HepG2 (cell line): Measurements from ENCODE around the gene HS2ST1. TPM values are rescaled to one million over a fixed set of nuclear protein-coding genes. Genes with fewer than 3 reads are reported as not detected.
"Not testable (repeated sequence)": the region's sequence is repeated elsewhere in the genome, so short reads cannot be mapped to it uniquely, and the experiment has no call there.

ENCODE experiments used
- ATAC-seq: fragments of 200-7000 bp; cut with Tn5 transposase; 3 replicates; pipeline ENCODE4 v1.9.1; 2020; ENCODE audit warnings: mild to moderate bottlenecking, moderate library complexity
- BruUV-seq: library from RNA; stranded (reverse); fragments of 400-500 nt; replicated peaks from 2 replicates; lab custom pipeline; 2021; lab: Mats Ljungman, UMichigan
- CTCF ChIA-PET: fragments of 300-600 bp; formaldehyde crosslinking; extraction: SDS; loops from one replicate; lab custom pipeline; 2021; ENCODE audit warnings: low total read pairs, inconsistent platforms, low intra/inter-chr PET ratio; lab: Yijun Ruan, JAX
- POLR2A ChIA-PET: fragments of 350-600 bp; sonication (Branson Sonifier 250); formaldehyde crosslinking; loops from one replicate; lab custom pipeline; 2020; ENCODE audit warnings: antibody characterized with exemption, inconsistent platforms; lab: Yijun Ruan, JAX
- DNase-seq: peaks from one replicate; pipeline ENCODE4 v3.0.0-alpha.2; 2015; ENCODE audit warnings: low spot score
- FAIRE-seq: peaks from 3 replicates; lab custom pipeline; 2011; peaks lifted over from hg19 to GRCh38; lab: Jason Lieb, UNC
- H2AFZ ChIP-seq: one replicate; pipeline ENCODE4 v1.6.1; 2011; ENCODE audit warnings: low read length, inconsistent platforms
- H3K27ac ChIP-seq: fragments of 300-600 bp; 3 replicates; pipeline ENCODE4 v1.8.0; 2011; ENCODE audit warnings: mixed run types, mild to moderate bottlenecking, mixed read lengths, low read length, inconsistent platforms; ENCODE audit not compliant: insufficient read depth; ENCODE audit errors: extremely low read length
- H3K27me3 ChIP-seq, 2 experiments: fragments of 200-600 bp in 1 of 2; 2 replicates in 1 of 2; 3 replicates in 1 of 2; pipeline versions ENCODE4 v1.6.0 to v1.8.0; 2011; ENCODE audit warnings: low read length in 2 of 2, mild to moderate bottlenecking in 2 of 2, moderate library complexity in 2 of 2, inconsistent platforms in 1 of 2; ENCODE audit not compliant: insufficient read depth in 2 of 2, control insufficient read depth in 1 of 2
- H3K36me3 ChIP-seq, 2 experiments: fragments of 200-600 bp in 1 of 2; replicated peaks in 1 of 2; 2 replicates in 1 of 2; 3 replicates in 1 of 2; pipeline versions ENCODE4 v1.5.1 to v1.8.0; 2011; ENCODE audit warnings: low read length in 2 of 2, inconsistent platforms in 1 of 2; ENCODE audit not compliant: insufficient read depth in 2 of 2, control insufficient read depth in 1 of 2
- H3K4me1 ChIP-seq: 2 replicates; pipeline ENCODE4 v1.5.1; 2012; ENCODE audit warnings: low read length, inconsistent platforms; ENCODE audit not compliant: insufficient read depth
- H3K4me2 ChIP-seq: 2 replicates; pipeline ENCODE4 v1.6.0; 2011; ENCODE audit warnings: low read depth, low read length, inconsistent platforms
- H3K4me3 ChIP-seq, 3 experiments: fragments of 200-600 bp in 1 of 3; sonication (generic), shearing (Covaris generic) in 1 of 3; replicated peaks in 1 of 3; 2 replicates each; pipeline ENCODE4 v1.5.1; 2011 to 2016; ENCODE audit warnings: low read length in 3 of 3, inconsistent platforms in 2 of 3, low read depth in 2 of 3, mild to moderate bottlenecking in 2 of 3, control low read depth in 1 of 3, mixed read lengths in 1 of 3; ENCODE audit not compliant: insufficient read depth in 1 of 3
- H3K79me2 ChIP-seq: one replicate; pipeline ENCODE4 v1.6.1; 2011; ENCODE audit warnings: low read length, inconsistent platforms; ENCODE audit not compliant: insufficient read depth
- H3K9ac ChIP-seq: 2 replicates; pipeline ENCODE4 v1.6.0; 2011; ENCODE audit warnings: mild to moderate bottlenecking, low read depth, low read length, inconsistent platforms; ENCODE audit not compliant: insufficient read depth
- H3K9me3 ChIP-seq: 2 replicates; pipeline ENCODE4 v1.5.1; 2012; ENCODE audit warnings: mild to moderate bottlenecking, low read length
- H4K20me1 ChIP-seq: 2 replicates; pipeline ENCODE4 v1.6.0; 2011; ENCODE audit warnings: inconsistent platforms, mild to moderate bottlenecking, low read length, moderate library complexity; ENCODE audit not compliant: insufficient read depth
- GATAD2A ChIP-seq: IDR thresholded peaks from 2 replicates; pipeline ENCODE4 v1.6.1; 2016
- NR2C2 ChIP-seq: sonication (generic); formaldehyde crosslinking; IDR thresholded peaks from 2 replicates; pipeline ENCODE4 v1.4.0; 2020; ENCODE audit warnings: missing genetic modification reagents, mild to moderate bottlenecking, moderate library complexity, borderline replicate concordance
- PLRG1 ChIP-seq: fragments of 450-650 bp; conservative IDR thresholded peaks from 2 replicates; pipeline ENCODE4 v1.6.1; 2016
- SKI ChIP-seq: fragments of 450-650 bp; IDR thresholded peaks from one replicate; pipeline ENCODE4 v1.6.1; 2018; ENCODE audit warnings: mild to moderate bottlenecking; ENCODE audit not compliant: partially characterized antibody
- SNRNP70 ChIP-seq: fragments of 200-400 bp; formaldehyde crosslinking; IDR thresholded peaks from 2 replicates; pipeline ENCODE4 v1.6.1; 2017; ENCODE audit warnings: mild to moderate bottlenecking, low read depth, low read length, moderate library complexity
- ZMYM4 ChIP-seq: sonication (generic); formaldehyde crosslinking; IDR thresholded peaks from 2 replicates; pipeline ENCODE4 v1.8.1; 2023; ENCODE audit warnings: mild to moderate bottlenecking, missing genetic modification reagents
- ZNF766 ChIP-seq: sonication (generic); formaldehyde crosslinking; IDR thresholded peaks from 2 replicates; pipeline ENCODE4 v1.5.0; 2020; ENCODE audit warnings: missing genetic modification reagents, borderline replicate concordance
- WGBS: methylation state at CpG from one replicate; pipeline ENCODE4 v1.1.6; 2017; ENCODE audit warnings: low lambda C conversion rate; 5-methylcytosine and 5-hydroxymethylcytosine counted together
- in situ Hi-C: cut with HindIII; loops from 2 replicates; pipeline ENCODE4 v1.10.0; 2017; ENCODE audit warnings: low pct_unique_long_range_greater_than_20kb; ENCODE audit not compliant: extremely low pct_ligation_motif_present
- intact Hi-C: fragments of 100-400 bp; cut with micrococcal nuclease; formaldehyde crosslinking; loops from one replicate; pipeline ENCODE4 v1.10.0; 2022; ENCODE audit not compliant: unreplicated experiment
- polyA plus RNA-seq, 8 experiments: library from polyadenylated mRNA; depleted of rRNA in 3 of 8; stranded (reverse) in 7 of 8; unstranded in 1 of 8; fragments of >200 nt; fragmentation: Illumina TruSeq in 4 of 8; extraction: Trizol in 4 of 8; gene quantifications; 2 replicates each; pipeline versions ENCODE4 v1.2.1 to v1.2.3, GENCODE V29; 2011 to 2016; ENCODE audit warnings: low read depth in 4 of 8, missing spikeins in 1 of 8, mixed read lengths in 1 of 8; ENCODE audit not compliant: insufficient read depth in 1 of 8
- total RNA-seq, 5 experiments: library from RNA; depleted of rRNA; stranded (reverse); fragments of >200 nt; fragmentation: Illumina TruSeq; extraction: Trizol; gene quantifications; 2 replicates each; pipeline ENCODE4 v1.2.3, GENCODE V29; 2016; ENCODE audit warnings: low read depth in 1 of 5
- TF ChIP-seq, protein P1 (sequence below): IDR thresholded peaks from 2 replicates; pipeline ENCODE4 v1.6.1; 2016; ENCODE audit warnings: missing genetic modification reagents, missing compliant biosample characterization
- TF ChIP-seq, protein P2 (sequence below): sonication (generic); formaldehyde crosslinking; IDR thresholded peaks from 2 replicates; pipeline ENCODE4 v1.4.0; 2020; ENCODE audit warnings: missing genetic modification reagents
- TF ChIP-seq, protein P3 (sequence below): sonication (generic); formaldehyde crosslinking; IDR thresholded peaks from 2 replicates; pipeline ENCODE4 v1.8.0; 2022; ENCODE audit warnings: missing genetic modification reagents, low read depth, mild to moderate bottlenecking, borderline replicate concordance

The HS2ST1 gene
- total and polyA plus RNA-seq, 2 of the 13 experiments (the other 11 are each of a cell fraction or from before 2014, with no cell fraction given) = 22.1 to 58.7 TPM

DNA sequence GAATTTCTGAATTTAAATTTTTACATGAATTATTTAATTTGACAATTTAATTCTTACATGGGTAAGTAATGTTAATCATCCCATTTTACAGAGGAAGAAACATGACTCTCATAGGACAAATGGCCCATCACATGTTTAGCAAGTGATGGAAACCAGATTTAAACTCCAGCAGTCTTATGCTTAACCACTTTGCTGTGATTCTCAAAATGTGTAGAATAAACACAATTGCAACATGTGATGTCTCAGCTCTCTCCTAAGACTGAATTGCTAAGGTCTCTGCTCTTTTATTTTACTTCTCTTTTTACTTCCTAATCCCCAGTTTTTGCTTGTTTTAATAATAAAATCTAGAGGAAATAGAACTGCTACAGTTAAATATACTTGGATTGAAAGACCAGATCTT lies 42.8 kb downstream of the HS2ST1 start:
- Histone ChIP-seq H3K9me3 (no peaks in the 10 kb centered on the region), H3K9ac (no peak overlapping the region), H3K79me2 (peaks cover 69% of the 10 kb centered on the region), H4K20me1 (no peaks in the 10 kb centered on the region), H3K4me3 (no peak overlapping the region), H3K36me3 (no peaks in the 10 kb centered on the region), H2AFZ (no peak overlapping the region), H3K27me3 (no peaks in the 10 kb centered on the region), H3K27ac (no peak overlapping the region), H3K4me1 (no peaks in the 10 kb centered on the region), H3K4me2 (no peak overlapping the region)
- no peak for FAIRE-seq
- intact Hi-C loops = no loop called here
- DNase-seq = no peak
- ATAC-seq = no peak
- POLR2A ChIA-PET = interaction anchor here (1.6 kb wide), 1 partner anchor 43 kb away, joined by 6 read pairs; the partner anchor contains the start of genes HS2ST1 and SELENOF
- TF ChIP-seq, protein P1, sequence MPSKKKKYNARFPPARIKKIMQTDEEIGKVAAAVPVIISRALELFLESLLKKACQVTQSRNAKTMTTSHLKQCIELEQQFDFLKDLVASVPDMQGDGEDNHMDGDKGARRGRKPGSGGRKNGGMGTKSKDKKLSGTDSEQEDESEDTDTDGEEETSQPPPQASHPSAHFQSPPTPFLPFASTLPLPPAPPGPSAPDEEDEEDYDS (CRISPR knock-in tag) = no peak
- TF ChIP-seq GATAD2A (CRISPR knock-in tag) (no peak), SKI (no peak), NR2C2 (CRISPR knock-in tag) (no peak)
- in situ Hi-C loops = loop anchor here (10.0 kb wide), 1 partner anchor 122 kb away; no protein-coding TSS in a partner anchor
- CTCF ChIA-PET = no interaction called here
- no TSS peak for BruUV-seq

DNA sequence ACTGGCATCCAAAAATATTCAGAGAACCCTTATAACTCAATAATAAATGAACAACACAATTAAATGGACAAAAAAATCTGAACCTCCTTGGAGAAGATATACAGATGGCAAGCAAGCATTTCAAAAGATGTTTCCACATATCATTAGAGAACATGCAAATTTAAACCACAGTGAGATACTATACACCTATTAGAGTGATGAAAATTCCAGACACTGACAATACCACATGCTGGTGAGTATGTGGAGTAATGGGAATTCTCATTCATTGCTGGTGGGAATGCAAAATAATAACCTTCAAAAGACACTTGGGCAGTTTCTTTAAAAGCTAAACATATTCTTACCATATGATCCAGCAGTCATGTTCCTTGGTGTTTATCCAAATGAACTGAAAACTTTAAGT lies 46.1 kb downstream of the HS2ST1 start:
- no peak overlapping the region for H3K9ac ChIP-seq
- FAIRE-seq = no peak
- in situ Hi-C loops (no loop called here), intact Hi-C loops (loop anchor here (10.0 kb wide), 1 partner anchor 456 kb away; no protein-coding TSS in a partner anchor)
- H2AFZ ChIP-seq = no peak overlapping the region
- ChIA-PET POLR2A (no interaction called here), CTCF (no interaction called here)
- H3K27me3 ChIP-seq = no peaks in the 10 kb centered on the region
- H3K4me3 ChIP-seq = no peak overlapping the region
- no peak for ATAC-seq
- H3K4me2 ChIP-seq = no peak overlapping the region
- no peaks in the 10 kb centered on the region for H3K36me3 ChIP-seq
- 0 out of 2 replicates have a peak, but pooled peaks cover 5% of the 10 kb centered on the region for H3K4me1 ChIP-seq
- BruUV-seq = no TSS peak
- DNase-seq = no peak
- no peaks in the 10 kb centered on the region for H4K20me1 ChIP-seq
- H3K79me2 ChIP-seq = peaks cover 58% of the 10 kb centered on the region
- H3K27ac ChIP-seq = no peak overlapping the region
- H3K9me3 ChIP-seq = no peaks in the 10 kb centered on the region
- TF ChIP-seq, protein P2, sequence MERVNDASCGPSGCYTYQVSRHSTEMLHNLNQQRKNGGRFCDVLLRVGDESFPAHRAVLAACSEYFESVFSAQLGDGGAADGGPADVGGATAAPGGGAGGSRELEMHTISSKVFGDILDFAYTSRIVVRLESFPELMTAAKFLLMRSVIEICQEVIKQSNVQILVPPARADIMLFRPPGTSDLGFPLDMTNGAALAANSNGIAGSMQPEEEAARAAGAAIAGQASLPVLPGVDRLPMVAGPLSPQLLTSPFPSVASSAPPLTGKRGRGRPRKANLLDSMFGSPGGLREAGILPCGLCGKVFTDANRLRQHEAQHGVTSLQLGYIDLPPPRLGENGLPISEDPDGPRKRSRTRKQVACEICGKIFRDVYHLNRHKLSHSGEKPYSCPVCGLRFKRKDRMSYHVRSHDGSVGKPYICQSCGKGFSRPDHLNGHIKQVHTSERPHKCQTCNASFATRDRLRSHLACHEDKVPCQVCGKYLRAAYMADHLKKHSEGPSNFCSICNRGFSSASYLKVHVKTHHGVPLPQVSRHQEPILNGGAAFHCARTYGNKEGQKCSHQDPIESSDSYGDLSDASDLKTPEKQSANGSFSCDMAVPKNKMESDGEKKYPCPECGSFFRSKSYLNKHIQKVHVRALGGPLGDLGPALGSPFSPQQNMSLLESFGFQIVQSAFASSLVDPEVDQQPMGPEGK (CRISPR knock-in tag) = no peak
- TF ChIP-seq ZNF766 (CRISPR knock-in tag) = no peak
- TF ChIP-seq, protein P3, sequence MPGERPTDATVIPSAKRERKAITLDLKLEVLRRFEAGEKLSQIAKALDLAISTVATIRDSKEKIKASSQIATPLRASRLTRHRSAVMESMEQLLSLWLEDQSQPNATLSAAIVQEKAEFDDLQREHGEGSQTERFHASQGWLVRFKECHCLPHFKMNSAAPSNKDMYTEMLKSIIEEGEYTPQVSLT = no peak
- TF ChIP-seq ZMYM4 (CRISPR knock-in tag) = no peak
- TF ChIP-seq SNRNP70 = no peak
- no peak for TF ChIP-seq PLRG1

DNA sequence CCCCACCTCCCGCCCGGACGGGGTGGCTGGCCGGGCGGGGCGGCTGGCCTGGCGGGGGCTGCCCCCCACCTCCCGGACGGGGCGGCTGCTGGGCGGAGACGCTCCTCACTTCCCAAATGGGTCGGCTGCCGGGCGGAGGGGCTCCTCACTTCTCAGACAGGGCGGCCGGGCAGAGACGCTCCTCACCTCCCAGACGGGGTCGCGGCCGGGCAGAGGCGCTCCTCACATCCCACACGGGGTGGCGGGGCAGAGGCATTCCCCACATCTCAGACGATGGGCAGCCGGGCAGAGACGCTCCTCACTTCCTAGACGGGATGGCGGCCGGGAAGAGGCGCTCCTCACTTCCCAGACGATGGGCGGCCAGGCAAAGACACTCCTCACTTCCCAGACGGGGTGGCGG lies 49.4 kb downstream of the HS2ST1 start:
- H2AFZ ChIP-seq, ATAC-seq, H3K4me2 ChIP-seq, in situ Hi-C loops, BruUV-seq, H3K36me3 ChIP-seq, DNase-seq, FAIRE-seq, POLR2A ChIA-PET, H3K27me3 ChIP-seq, H3K27ac ChIP-seq, H3K4me3 ChIP-seq, CTCF ChIA-PET, H3K9ac ChIP-seq, H4K20me1 ChIP-seq, H3K9me3 ChIP-seq: not testable (repeated sequence)
- peaks cover 19% of the 10 kb centered on the region for H3K4me1 ChIP-seq
- 100% methylated on average over 4 of the region's 36 CpGs for WGBS
- H3K79me2 ChIP-seq = peaks cover 55% of the 10 kb centered on the region
- intact Hi-C loops = loop anchor here (10.0 kb wide), 1 partner anchor 459 kb away; no protein-coding TSS in a partner anchor
